Glomerular visceral epithelial cell (primary cell): Measurements from ENCODE around the gene IL6R.
"Not testable (repeated sequence)": the region's sequence is repeated elsewhere in the genome, so short reads cannot be mapped to it uniquely, and the experiment has no call there.

Source experiments
- DNase-seq: peaks from one replicate; pipeline ENCODE4 v3.0.0-alpha.2; 2016; ENCODE audit errors: extremely low spot score

The IL6R gene

DNA sequence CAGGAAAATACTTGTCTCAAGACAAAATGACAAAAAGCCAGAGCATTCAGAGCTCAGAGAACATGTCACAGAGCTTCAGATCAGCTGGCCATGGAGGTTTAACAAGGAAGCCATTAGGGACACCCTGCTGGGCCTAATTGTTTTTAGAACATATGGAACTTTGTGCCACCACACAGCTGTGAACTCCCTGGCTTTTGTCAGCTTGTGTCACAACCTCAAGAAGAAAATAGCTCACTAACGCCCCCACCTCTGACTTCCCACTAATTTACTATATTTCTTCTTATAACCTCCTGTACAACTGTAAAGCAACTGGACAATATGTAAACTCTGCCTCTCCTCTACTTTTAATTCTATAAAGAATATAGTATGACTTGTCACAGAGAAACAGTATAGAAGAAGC is 75.9 kb downstream of the IL6R start:
- DNase-seq = no peak

DNA sequence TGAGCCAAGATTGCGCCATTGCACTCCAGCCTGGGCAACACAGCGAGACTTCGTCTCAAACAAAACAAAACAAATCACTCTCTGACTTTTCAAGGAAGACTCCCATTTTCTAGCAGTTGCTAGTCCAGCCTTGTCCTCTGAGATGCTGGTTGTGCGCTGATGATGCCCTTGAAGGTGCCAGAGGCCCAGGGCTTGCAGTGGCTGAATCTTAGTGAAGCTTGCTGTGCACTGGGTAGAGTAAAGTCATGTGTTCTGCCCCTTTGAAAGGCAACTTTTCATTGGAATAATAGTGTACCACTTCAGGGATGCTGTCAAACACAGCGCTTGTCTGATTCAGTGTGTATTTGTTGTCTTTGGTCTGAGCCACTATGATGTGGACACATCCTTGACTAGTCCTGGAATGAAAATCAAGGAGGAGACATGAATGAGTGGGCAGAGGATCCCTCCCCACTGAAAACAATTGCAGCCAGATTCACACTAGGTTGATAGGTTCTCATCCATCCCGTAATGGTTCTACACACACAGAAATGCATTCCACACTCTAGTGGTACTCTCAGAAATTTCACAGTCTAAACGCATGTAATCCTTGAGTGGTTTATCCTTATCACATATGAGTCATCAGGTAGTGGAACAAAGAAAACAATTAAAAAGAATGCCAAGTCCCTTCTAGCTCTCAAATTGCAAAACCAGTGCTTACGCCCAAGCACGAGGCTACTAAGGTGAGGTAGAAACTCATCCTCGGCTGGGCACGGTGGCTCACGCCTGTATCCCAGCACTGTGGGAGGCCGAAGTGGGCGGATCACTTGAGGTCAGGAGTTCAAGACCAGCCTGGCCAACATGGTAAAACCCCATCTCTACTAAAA is 79.0 kb downstream of the IL6R start:
- peak; percentile 54 for DNase-seq

DNA sequence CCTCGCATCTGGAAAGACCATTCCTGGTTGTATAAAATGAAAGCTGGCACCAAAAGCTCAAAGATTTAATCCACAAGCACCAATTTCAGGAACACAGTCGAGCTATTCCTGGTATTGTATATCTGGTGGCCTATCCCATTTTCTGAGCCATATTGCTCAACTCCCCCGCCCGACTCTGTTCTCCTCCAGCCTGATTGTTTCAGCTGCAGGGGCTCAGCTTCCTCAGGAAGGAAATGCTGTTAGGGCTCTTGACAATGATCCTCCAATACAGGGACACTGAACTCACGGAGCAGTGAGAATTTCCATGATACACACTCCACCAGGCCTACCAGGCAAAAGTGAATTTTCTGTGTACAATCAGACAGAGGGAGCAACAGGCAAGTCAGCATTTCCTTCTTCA is 80.0 kb downstream of the IL6R start:
- no peak for DNase-seq

DNA sequence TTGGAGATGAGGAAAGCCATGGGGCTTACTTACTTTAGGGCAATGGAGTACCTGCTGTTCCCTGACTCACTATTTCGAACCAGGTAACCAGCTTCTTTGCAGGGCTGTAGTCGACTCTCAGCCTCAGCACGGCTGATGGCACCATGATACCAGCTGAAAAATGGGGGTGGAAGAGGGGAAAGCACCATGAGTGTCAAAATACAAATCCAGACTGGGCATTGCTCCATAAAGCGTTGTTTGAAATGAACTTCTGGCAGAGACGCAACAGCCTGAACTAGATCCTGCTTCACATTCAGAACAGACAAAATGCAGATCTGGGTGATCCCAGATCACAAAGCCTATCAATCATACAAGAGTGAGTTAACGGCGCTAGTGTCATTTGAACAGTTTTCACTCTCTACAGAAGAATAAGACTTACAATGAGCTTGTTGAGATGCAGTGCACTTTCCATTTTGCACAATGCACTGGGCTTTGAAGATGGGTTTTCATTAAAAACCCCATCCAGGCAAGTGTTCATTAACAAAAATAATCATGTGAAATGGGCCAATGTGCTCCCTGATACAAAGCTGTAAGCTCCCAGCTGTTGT is 80.9 kb downstream of the IL6R start:
- no peak for DNase-seq

DNA sequence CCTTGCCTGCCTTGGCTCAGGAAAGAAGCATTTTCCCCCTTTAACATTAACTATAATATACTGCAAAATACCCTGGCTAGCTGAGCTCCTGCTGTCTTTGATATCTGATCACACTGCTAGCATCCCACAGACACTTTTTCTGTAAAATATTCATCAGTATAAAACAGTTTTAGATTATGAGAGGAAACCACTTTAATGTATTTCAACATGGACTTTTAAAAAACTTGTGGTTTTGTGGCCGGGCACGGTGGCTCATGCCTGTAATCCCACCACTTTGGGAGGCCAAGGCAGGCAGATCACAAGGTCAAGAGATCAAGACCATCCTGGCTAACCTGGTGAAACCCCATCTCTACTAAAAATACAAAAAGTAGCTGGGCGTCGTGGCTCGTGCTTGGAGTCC is 81.6 kb downstream of the IL6R start:
- DNase-seq = not testable (repeated sequence)

DNA sequence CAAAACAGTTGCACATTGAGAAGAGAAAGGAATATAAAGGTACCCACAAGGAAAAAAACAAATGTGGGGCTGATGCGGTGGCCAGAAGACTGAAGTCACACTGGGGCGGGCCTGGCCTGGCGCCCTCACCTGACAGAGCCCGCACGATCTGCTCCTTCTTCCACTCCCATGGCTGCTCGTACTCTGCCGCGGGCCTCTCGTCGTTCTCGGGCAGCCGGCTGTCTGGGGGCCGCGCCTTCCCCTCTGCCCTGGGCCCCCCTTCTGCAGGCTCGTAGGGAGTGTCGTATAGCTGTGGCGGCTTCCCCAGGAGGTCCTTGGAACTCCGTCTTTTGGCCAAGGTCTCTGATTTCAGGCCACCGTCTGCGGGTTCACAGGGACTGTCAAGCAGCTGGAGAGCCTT is 83.8 kb downstream of the IL6R start:
- no peak for DNase-seq

DNA sequence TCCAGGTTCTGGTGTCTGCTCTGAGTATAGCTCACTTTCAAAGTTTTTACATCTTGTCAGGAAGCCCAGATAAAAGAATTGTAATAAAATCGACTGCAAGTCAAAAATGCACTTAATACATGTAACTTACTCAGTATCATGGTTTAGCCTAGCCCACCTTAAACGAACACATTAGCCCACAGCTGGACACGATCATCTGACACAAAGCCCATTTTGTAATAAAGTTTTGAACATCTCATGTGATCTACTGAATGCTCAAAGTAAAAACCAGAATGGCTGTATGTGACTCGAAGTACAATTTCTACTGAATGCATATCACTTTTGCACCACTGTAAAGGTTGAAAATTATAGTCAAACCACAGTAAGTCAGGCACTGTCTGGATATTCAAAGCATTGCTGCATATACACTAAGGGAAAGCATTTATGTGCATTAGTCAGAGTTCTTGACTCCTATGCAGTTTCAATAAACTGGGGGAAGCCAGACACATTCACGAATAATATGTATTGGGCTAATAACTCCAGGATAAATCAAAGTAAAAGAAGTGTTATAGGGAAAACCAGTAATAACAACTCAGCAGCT is 84.6 kb downstream of the IL6R start:
- no peak for DNase-seq

DNA sequence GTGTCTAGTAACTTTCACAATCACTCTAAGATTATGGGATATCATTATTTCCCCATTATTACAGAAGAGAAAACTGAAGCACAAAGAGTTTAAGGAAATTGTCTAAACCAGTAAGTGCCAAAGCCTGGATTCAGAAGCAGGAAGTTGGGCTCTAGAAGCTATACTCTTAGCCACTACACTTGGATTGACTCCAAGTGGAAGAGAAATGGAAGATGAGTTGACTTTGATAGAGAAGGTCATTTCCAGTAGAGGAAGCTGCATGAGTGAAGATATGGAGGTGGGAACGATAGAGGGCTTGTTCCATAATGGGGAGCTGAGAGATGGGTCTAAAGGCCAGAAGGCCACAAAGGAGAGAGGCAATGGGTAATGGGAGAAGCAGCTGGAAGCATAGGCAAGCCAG is 85.2 kb downstream of the IL6R start:
- no peak for DNase-seq

DNA sequence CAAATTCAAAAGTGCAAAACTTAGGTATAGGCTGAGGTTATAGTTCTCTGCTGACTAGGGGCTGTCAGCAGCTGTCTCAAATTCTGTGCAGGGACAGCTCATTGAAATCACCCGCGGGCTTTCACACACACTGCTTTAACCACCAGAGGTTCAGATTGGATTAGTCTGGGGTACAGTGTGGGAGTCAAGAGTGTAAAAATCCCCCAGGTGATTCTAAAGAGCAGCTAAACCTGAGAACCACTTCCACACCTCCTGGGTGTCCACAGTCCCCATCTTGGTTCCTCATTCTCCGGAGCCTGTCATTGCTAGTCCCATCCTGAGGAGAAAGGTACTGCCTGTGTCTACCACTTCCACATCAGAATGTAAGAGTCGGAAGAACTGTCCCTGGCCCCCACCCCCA is 87.0 kb downstream of the IL6R start:
- no peak for DNase-seq

DNA sequence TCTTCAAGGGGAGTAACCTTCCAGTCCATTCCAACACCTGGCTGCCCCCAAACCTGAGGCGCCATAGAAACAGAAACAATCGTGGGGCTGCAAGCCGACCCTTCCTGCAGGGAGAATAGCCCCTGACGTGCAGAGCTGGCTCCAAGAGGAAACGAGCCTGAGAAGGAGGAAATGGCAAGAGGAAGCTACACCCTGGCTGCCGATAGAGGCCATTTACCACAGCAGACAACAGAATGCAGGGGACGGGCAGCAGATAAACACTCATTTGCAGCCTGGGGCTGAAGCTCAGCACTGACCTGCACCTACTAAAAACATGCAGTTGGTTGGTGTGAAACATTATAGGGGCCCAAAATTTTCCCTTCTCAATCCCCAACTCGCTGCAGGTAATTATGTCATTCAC is 88.1 kb downstream of the IL6R start:
- DNase-seq = no peak

DNA sequence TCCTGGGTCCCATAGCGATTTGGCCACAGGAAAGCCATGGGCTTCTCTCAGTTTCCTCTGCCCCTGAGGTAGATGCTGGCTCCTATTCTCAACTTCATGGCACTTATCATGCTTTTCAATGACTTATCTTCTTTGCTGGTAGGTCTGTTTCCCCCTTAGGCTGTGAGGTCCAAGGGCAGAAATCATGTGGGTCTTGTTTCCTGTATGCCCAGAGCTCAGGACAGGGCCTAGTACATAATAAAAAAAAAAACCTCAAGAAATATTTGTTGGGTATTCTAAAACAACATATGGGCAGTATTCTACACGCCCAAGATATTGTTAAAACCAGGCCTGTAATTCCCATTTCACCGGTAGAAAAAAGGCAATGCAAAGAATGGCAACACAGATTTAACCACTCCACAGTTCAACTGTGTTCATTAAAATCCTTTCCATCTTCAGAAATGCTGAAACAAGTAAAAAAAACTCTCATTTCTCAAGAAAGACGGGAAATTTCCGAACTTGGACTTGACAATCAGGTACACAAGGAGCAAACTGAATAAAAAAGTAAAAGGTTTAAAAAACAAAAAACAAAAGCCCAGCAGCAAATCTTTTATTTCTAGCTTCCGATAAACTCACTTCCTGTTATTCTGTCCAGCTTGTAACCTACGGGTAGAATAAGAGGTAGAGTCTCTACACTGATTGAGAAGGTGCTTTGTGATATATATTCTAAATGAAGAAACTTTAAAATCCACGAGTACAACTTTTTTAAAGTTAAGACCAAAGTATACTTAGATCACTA is 90.5 kb downstream of the IL6R start:
- no peak for DNase-seq

DNA sequence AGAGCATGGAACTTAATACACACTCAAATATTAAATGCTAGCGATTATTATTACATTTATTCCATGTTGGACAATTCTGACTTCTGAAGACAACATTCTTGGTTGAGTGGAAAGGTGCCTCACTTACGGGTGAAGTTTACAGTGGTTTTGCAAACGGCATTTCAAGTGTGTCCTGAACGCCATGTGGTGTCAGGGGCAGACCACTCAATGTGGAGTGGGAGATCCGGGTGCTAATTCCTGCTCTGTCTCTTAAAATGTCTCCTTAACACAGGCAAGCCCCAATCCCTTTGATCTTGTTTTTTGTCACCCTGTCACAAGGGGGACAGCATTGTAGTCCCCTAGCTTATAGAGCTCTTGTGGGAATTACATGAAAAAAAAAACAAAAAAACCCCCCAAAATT is 91.2 kb downstream of the IL6R start:
- DNase-seq = no peak

DNA sequence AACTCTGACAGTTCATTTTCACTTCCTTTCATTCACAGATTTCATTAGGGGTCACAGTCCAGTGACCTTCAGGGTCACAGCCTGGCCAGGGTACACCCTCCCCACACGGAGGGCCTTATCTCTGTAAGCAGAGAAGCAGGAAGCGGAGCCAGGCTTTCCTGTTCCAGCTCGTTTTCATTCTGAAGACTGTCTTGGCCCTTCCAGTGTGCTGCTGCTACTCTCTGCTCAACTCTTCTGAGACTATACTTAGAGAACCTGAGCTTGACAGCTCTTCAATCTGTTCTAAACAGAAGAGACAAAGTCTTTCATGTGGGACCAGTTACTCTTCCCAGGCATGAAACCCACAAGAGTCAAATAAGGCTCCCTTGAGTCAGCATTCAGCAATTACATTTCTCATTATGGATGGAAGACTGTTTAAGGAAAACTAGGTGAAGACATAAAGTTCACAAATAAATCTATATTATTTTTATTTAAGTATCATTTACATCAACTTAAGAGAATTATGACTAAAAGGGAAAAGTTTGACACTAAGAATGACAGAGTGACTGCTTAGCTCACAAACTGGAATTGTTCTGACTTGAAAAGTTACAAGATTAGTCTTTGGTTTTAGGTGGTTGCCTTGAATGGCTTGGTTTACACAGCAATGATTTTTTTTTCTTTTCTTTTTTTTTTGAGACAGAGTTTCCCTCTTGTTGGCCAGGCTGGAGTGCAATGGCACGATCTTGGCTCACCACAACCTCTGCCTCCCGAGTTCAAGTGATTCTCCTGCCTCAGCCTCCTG is 92.1 kb downstream of the IL6R start:
- no peak for DNase-seq

DNA sequence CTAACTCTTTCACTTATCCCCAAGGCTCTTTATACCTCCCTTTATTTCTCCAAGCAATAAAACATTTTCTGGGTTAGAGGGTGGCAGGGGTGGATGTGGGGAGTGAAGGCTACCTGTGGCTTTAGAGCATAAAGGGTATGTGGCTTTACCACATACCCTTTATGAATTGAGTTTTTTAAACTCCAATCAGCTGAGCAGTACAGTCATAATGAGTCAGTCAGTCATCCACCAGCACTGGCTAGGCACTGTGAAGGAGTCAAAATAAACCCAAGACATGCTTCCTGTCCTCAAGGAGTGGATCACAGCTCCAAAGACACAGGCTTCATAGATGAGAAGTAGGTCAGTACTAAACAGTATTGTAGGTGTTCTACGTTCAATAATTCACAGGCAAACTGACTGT is 94.3 kb downstream of the IL6R start:
- DNase-seq = no peak

DNA sequence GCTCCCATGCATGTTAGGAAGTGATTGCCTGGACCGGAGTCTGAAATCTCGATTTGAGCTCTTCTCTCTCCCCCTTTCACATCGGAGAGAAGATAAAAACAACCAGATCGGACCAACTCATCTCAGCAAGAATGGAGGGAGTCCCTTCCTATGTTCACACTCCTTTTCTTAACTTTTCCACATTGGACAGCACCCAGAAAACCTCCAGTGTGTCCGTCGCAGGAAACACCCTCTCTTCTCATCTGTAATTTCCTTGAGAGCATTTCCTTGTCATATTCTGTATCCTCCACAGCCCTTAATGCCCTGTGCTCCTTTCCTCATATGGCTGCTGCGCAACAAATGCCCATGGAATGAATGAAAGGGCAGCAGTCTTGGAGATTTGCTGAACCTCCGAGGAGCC is 95.4 kb downstream of the IL6R start:
- no peak for DNase-seq

DNA sequence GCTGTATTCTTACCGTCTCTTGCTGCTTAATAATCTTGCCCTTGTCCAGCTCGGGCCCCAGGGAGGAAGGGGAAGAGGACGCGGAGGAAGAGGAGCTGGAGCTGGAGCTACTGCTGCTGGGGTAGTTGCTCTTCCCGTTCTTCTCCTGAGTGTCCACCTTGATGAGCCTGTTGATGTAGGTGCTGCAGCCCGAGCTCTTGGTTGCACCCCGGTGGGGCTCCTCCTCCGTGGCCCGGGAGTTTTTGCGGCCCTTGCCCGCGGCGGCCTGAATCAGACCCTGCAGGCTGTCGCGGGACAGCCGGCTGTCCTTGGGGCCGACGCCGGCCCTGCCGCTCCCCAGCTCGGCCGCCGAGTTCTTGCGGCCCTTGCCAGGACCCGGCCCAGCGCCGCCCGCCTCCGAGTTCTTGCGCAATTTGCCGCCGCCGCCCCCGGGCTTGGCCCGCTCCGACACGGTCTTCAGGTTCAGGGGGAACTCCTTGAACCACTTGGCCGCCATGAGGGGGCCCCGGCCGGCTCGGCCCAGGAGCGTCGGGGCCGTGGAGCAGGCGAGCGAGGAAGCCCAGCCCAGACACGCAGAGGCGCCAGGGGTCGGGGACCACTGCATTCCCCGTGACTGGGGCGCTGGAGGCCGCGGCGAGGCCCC is 96.4 kb downstream of the IL6R start:
- DNase-seq = no peak

DNA sequence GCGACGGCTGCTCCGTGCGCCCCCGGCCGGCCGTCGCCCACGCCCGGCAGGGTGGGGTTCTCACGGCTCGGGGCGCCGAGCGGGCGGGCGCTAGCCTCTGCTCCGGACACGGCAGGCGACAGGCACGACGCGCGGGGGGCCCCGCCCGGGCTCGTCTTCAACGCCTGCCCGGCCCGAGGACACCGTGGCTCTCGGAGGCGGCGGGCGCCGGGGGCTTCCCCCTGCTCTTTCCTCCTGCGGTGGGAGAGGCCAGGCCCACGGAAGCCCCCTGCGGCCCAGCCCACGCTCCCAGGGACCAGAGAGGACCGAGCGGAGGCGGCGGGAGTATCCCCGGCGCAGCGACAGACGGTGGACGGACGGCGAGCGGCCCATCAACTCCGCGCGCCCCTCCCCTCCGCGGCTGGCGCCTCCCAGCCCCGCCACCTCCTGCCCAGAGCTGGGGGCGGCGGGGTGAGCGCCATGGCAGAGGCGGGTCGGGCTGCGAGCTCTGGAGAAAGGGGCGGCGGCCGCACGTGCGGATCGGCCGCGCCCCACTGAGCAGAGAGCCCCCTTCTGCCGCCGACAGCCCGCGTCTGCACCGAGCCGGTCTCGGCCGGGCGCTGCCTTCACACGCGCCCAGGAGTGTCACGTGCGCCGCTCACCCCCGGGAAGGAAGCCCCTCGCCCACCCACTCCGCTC is 97.1 kb downstream of the IL6R start, which contains the start of the genes SHE and TDRD10:
SHE (minus strand) TSS at position 347 of the 678 bp plus-strand sequence. CDS start 386 bp downstream, outside the sequence.
TDRD10 (plus strand) TSS at position 154 of the 678 bp plus-strand sequence. CDS start 4,685 bp downstream, outside the sequence.
- DNase-seq = no peak

DNA sequence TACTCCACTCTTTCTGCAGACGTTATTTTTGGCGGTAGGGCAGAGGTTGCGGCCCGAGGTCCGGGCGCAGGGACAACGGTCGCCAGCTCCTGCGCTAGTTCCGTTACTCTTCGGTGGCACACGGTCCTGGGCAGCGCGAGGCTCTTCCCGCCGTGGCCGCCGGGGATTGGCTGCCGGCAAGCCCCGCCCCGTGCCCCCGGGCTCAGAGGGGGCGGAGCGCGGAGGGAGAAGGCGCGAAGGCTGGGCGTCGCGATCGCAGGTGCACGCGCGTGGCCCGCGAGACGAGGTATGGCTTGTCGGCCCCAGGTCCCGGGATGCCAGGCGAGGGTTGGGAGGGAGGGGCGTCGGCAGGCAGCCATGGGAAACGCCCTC is 97.6 kb downstream of the IL6R start:
- DNase-seq = no peak

DNA sequence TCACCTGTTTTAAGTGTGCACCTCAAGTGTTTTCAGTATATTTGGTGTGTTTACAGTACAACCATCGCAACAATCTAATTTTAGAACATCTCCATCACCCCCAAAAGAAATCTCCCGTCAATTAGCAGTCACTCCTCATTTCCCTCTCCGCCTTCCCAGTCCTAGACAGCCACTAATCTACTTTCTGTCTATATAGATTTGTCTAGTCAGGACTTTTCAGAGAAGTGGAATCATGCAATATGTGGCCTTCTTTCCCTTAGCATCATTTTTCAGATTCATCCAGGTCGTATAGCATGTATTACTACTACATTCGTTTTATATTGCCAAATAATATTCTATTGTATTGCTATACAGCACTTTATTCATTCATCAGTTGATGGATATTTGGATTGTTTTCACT is 98.8 kb downstream of the IL6R start:
- DNase-seq = no peak

DNA sequence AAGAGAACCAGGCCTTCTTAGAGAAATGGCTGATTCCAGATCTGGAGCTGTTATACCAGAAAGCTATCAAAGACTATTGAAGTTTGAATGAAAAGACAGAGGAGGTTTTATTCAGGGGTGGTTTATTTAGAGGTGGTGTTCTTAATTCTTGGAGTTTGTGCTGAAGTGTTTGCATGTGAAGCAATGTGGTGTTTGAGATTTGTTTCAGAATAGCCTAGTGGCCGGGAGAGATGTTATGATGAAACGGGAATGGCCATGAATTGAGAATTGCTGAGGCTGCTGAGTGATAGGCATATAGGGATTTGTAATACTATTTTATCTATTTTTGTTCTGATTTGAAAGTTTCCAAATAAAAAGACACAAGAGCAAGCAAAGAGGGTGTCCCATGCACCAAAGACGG is 107.6 kb downstream of the IL6R start:
- DNase-seq = no peak
